LNCaP clone FGC (cell line): Measurements from ENCODE around the gene NKD2.
"Not testable (repeated sequence)": the region's sequence is repeated elsewhere in the genome, so short reads cannot be mapped to it uniquely, and the experiment has no call there.

Source experiments
- DNase-seq: peaks from one replicate; pipeline ENCODE4 v3.0.0-alpha.2; 2011; ENCODE audit warnings: low read depth
- H3K4me3 ChIP-seq: 2 replicates; pipeline ENCODE4 v1.5.1; 2011; ENCODE audit warnings: mild to moderate bottlenecking, low read depth, low read length, control low read depth
- CTCF ChIP-seq: IDR thresholded peaks from 2 replicates; pipeline ENCODE4 v1.5.1; 2012; ENCODE audit warnings: mild to moderate bottlenecking; ENCODE audit not compliant: control insufficient read depth, insufficient read depth; ENCODE audit errors: extremely low read depth

NKD2 gene

GRCh38 chr5:1021136-1021968, 12.8 kb downstream of the NKD2 start:
- TF ChIP-seq CTCF: no peak
- H3K4me3 ChIP-seq: no peak overlapping the region
- no peak for DNase-seq

- DNase-seq, H3K4me3 ChIP-seq: not testable (repeated sequence)
These were observed 13.4 kb downstream of the NKD2 start for GRCh38 chr5:1021969-1022336.

- TF ChIP-seq CTCF: no peak
- no peak for DNase-seq
- H3K4me3 ChIP-seq: no peak overlapping the region
These were observed 18.4 kb downstream of the NKD2 start for GRCh38 chr5:1026700-1027621.

- DNase-seq: no peak
- no peak overlapping the region for H3K4me3 ChIP-seq
- TF ChIP-seq CTCF: no peak
These were observed 19.2 kb downstream of the NKD2 start for GRCh38 chr5:1027631-1028441.

- DNase-seq: no peak
- TF ChIP-seq CTCF: no peak
- no peak overlapping the region for H3K4me3 ChIP-seq
These were observed 20.1 kb downstream of the NKD2 start for GRCh38 chr5:1028481-1029281.

- TF ChIP-seq CTCF: no peak
- no peak overlapping the region for H3K4me3 ChIP-seq
- no peak for DNase-seq
These were observed 20.8 kb downstream of the NKD2 start for GRCh38 chr5:1029282-1029944.
